ENCODE data around the gene C5orf63.
"Not testable (repeated sequence)": the region's sequence is repeated elsewhere in the genome, so short reads cannot be mapped to it uniquely, and the experiment has no call there.

C5orf63 gene

GRCh38 chr5:127029581-127030258 lies 43.6 kb downstream of the C5orf63 start:
- Histone ChIP-seq H3K36me3 (ENCODE audit: control insufficient read depth, insufficient read depth, low read length, severe bottlenecking) (no peaks in the 10 kb centered on the region), H3K9me3 (ENCODE audit: control insufficient read depth, low read length) (no peaks in the 10 kb centered on the region), H3K4me3 (ENCODE audit: low read length) (peak overlapping the region; percentile 91), H3K27me3 (replicated peaks; ENCODE audit: control insufficient read depth, insufficient read depth, low read length) (peaks cover 7% of the 10 kb centered on the region), H3K4me1 (ENCODE audit: control insufficient read depth, insufficient read depth, low read length) (peaks cover 28% of the 10 kb centered on the region), H3K9ac (ENCODE audit: low read length) (peak overlapping the region; percentile 87)
- peak; percentile 77 for DNase-seq (ENCODE audit: low read depth)

GRCh38 chr5:127028822-127029457 lies 44.4 kb downstream of the C5orf63 start:
- H3K4me1 ChIP-seq (ENCODE audit: control insufficient read depth, insufficient read depth, low read length) = peaks cover 31% of the 10 kb centered on the region
- peaks cover 6% of the 10 kb centered on the region for H3K27me3 ChIP-seq (replicated peaks; ENCODE audit: control insufficient read depth, insufficient read depth, low read length)
- H3K36me3 ChIP-seq (ENCODE audit: control insufficient read depth, insufficient read depth, low read length, severe bottlenecking) = no peaks in the 10 kb centered on the region
- no peak overlapping the region for H3K9ac ChIP-seq (ENCODE audit: low read length)
- H3K4me3 ChIP-seq (ENCODE audit: low read length) = peak overlapping the region; percentile 91
- H3K9me3 ChIP-seq (ENCODE audit: control insufficient read depth, low read length) = no peaks in the 10 kb centered on the region
- DNase-seq (ENCODE audit: low read depth) = no peak

GRCh38 chr5:127027539-127027938 lies 45.8 kb downstream of the C5orf63 start:
- Histone ChIP-seq H3K4me1 (ENCODE audit: control insufficient read depth, insufficient read depth, low read length) (peaks cover 31% of the 10 kb centered on the region), H3K9me3 (ENCODE audit: control insufficient read depth, low read length) (no peaks in the 10 kb centered on the region), H3K27me3 (replicated peaks; ENCODE audit: control insufficient read depth, insufficient read depth, low read length) (no peaks in the 10 kb centered on the region), H3K36me3 (ENCODE audit: control insufficient read depth, insufficient read depth, low read length, severe bottlenecking) (no peaks in the 10 kb centered on the region), H3K9ac (ENCODE audit: low read length) (no peak overlapping the region), H3K4me3 (ENCODE audit: low read length) (no peak overlapping the region)
- DNase-seq (ENCODE audit: low read depth) = no peak

- Histone ChIP-seq H3K4me1 (ENCODE audit: control insufficient read depth, insufficient read depth, low read length) (peaks cover 27% of the 10 kb centered on the region), H3K4me3 (ENCODE audit: low read length) (no peak overlapping the region), H3K9me3 (ENCODE audit: control insufficient read depth, low read length) (no peaks in the 10 kb centered on the region), H3K27me3 (replicated peaks; ENCODE audit: control insufficient read depth, insufficient read depth, low read length) (no peaks in the 10 kb centered on the region), H3K36me3 (ENCODE audit: control insufficient read depth, insufficient read depth, low read length, severe bottlenecking) (no peaks in the 10 kb centered on the region), H3K9ac (ENCODE audit: low read length) (no peak overlapping the region)
- DNase-seq (ENCODE audit: low read depth) = peak; percentile 15
These were observed 47.1 kb downstream of the C5orf63 start for GRCh38 chr5:127026166-127026565.

GRCh38 chr5:127025467-127025866 lies 47.8 kb downstream of the C5orf63 start:
- Histone ChIP-seq H3K36me3 (ENCODE audit: control insufficient read depth, insufficient read depth, low read length, severe bottlenecking) (no peaks in the 10 kb centered on the region), H3K9ac (ENCODE audit: low read length) (no peak overlapping the region), H3K27me3 (replicated peaks; ENCODE audit: control insufficient read depth, insufficient read depth, low read length) (no peaks in the 10 kb centered on the region), H3K4me3 (ENCODE audit: low read length) (no peak overlapping the region), H3K4me1 (ENCODE audit: control insufficient read depth, insufficient read depth, low read length) (peaks cover 24% of the 10 kb centered on the region), H3K9me3 (ENCODE audit: control insufficient read depth, low read length) (no peaks in the 10 kb centered on the region)
- DNase-seq (ENCODE audit: low read depth) = no peak

- Histone ChIP-seq H3K36me3 (ENCODE audit: control insufficient read depth, insufficient read depth, low read length, severe bottlenecking) (no peaks in the 10 kb centered on the region), H3K9me3 (ENCODE audit: control insufficient read depth, low read length) (no peaks in the 10 kb centered on the region), H3K4me1 (ENCODE audit: control insufficient read depth, insufficient read depth, low read length) (peaks cover 24% of the 10 kb centered on the region), H3K27me3 (replicated peaks; ENCODE audit: control insufficient read depth, insufficient read depth, low read length) (no peaks in the 10 kb centered on the region), H3K4me3 (ENCODE audit: low read length) (no peak overlapping the region), H3K9ac (ENCODE audit: low read length) (no peak overlapping the region)
- DNase-seq (ENCODE audit: low read depth) = no peak
These were observed 48.5 kb downstream of the C5orf63 start for GRCh38 chr5:127024821-127025220.

- DNase-seq (ENCODE audit: low read depth); H3K36me3 ChIP-seq (ENCODE audit: control insufficient read depth, insufficient read depth, low read length, severe bottlenecking); H3K4me3 ChIP-seq (ENCODE audit: low read length); H3K9ac ChIP-seq (ENCODE audit: low read length); H3K27me3 ChIP-seq (replicated peaks; ENCODE audit: control insufficient read depth, insufficient read depth, low read length); H3K9me3 ChIP-seq (ENCODE audit: control insufficient read depth, low read length): not testable (repeated sequence)
- H3K4me1 ChIP-seq (ENCODE audit: control insufficient read depth, insufficient read depth, low read length) = peaks cover 16% of the 10 kb centered on the region
These were observed 49.6 kb downstream of the C5orf63 start for GRCh38 chr5:127023552-127024191.

- no peak for DNase-seq (ENCODE audit: low read depth)
- H3K4me3 ChIP-seq (ENCODE audit: low read length) = no peak overlapping the region
These were observed 50.5 kb downstream of the C5orf63 start for GRCh38 chr5:127022846-127023245.

GRCh38 chr5:127019928-127020327 lies 53.4 kb downstream of the C5orf63 start:
- no peak for DNase-seq (ENCODE audit: low read depth)
- no peaks in the 10 kb centered on the region for H3K9me3 ChIP-seq (ENCODE audit: control insufficient read depth, low read length)
- no peaks in the 10 kb centered on the region for H3K36me3 ChIP-seq (ENCODE audit: control insufficient read depth, insufficient read depth, low read length, severe bottlenecking)
- H3K9ac ChIP-seq (ENCODE audit: low read length) = no peak overlapping the region
- H3K27me3 ChIP-seq (replicated peaks; ENCODE audit: control insufficient read depth, insufficient read depth, low read length) = no peaks in the 10 kb centered on the region
- peaks cover 5% of the 10 kb centered on the region for H3K4me1 ChIP-seq (ENCODE audit: control insufficient read depth, insufficient read depth, low read length)
- no peak overlapping the region for H3K4me3 ChIP-seq (ENCODE audit: low read length)

More at GRCh38 chr5:127022846-127023245, 50.5 kb downstream of the C5orf63 start:
- no peaks in the 10 kb centered on the region for H3K9me3 ChIP-seq (ENCODE audit: control insufficient read depth, low read length)
- peaks cover 12% of the 10 kb centered on the region for H3K4me1 ChIP-seq (ENCODE audit: control insufficient read depth, insufficient read depth, low read length)
- no peaks in the 10 kb centered on the region for H3K27me3 ChIP-seq (replicated peaks; ENCODE audit: control insufficient read depth, insufficient read depth, low read length)
- H3K36me3 ChIP-seq (ENCODE audit: control insufficient read depth, insufficient read depth, low read length, severe bottlenecking) = no peaks in the 10 kb centered on the region
- no peak overlapping the region for H3K9ac ChIP-seq (ENCODE audit: low read length)

- not testable (repeated sequence) for H3K9ac ChIP-seq (ENCODE audit: low read length); DNase-seq (ENCODE audit: low read depth); H3K36me3 ChIP-seq (ENCODE audit: control insufficient read depth, insufficient read depth, low read length, severe bottlenecking); H3K27me3 ChIP-seq (replicated peaks; ENCODE audit: control insufficient read depth, insufficient read depth, low read length); H3K9me3 ChIP-seq (ENCODE audit: control insufficient read depth, low read length); H3K4me3 ChIP-seq (ENCODE audit: low read length); H3K4me1 ChIP-seq (ENCODE audit: control insufficient read depth, insufficient read depth, low read length)
These were observed 56.6 kb downstream of the C5orf63 start for GRCh38 chr5:127016722-127017121.

- Histone ChIP-seq H3K4me1 (ENCODE audit: control insufficient read depth, insufficient read depth, low read length) (peaks cover 8% of the 10 kb centered on the region), H3K4me3 (ENCODE audit: low read length) (no peak overlapping the region), H3K9ac (ENCODE audit: low read length) (no peak overlapping the region), H3K9me3 (ENCODE audit: control insufficient read depth, low read length) (no peaks in the 10 kb centered on the region), H3K27me3 (replicated peaks; ENCODE audit: control insufficient read depth, insufficient read depth, low read length) (no peaks in the 10 kb centered on the region), H3K36me3 (ENCODE audit: control insufficient read depth, insufficient read depth, low read length, severe bottlenecking) (no peaks in the 10 kb centered on the region)
- DNase-seq (ENCODE audit: low read depth) = no peak
These were observed 57.6 kb downstream of the C5orf63 start for GRCh38 chr5:127015716-127016115.
